IPS DF 4.7 (cell line): Measurements from ENCODE around the gene PDPK1.
"Not testable (repeated sequence)": the region's sequence is repeated elsewhere in the genome, so short reads cannot be mapped to it uniquely, and the experiment has no call there.

ENCODE experiments used
- DNase-seq: peaks from one replicate; pipeline ENCODE4 v3.0.0-alpha.2; 2013; ENCODE audit warnings: low spot score; ENCODE audit errors: extremely low read depth

PDPK1 gene

GRCh38 chr16:2586901-2587480 is 49.2 kb downstream of the PDPK1 start:
- DNase-seq = no peak

DNA sequence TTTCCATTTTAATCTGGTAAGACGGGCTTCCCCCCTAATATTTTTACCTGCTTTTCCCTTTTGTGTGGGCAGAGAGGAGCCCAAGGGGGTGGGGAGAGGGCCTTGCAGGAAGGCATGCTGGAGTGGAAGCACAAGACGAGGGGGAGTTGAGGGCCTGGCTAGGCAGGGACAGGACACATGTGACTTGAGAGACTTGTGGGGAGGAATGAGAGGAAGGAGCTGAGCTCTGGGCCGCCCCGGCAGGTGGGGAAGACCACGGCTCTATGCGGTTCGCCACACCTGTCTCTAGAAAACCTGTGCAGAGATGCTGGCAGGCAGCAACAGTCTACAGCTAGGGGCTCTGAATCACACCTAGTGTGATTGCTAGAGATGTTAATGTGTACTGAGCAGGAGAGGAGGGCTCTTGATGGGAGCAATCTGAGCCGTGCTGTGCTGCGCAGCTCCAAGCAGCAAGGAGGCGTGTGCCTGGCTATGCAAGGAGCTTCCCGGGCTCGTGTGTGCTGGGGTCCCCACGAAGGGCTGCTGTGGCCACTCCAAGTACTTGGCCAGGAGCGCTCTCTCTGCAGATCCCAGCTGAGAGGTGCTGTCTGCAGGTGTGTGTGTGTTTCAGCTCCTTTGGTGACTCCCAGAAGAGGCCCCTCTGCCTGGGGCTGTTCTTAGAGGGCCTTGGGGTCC is 50.2 kb downstream of the PDPK1 start:
- DNase-seq = no peak

DNA sequence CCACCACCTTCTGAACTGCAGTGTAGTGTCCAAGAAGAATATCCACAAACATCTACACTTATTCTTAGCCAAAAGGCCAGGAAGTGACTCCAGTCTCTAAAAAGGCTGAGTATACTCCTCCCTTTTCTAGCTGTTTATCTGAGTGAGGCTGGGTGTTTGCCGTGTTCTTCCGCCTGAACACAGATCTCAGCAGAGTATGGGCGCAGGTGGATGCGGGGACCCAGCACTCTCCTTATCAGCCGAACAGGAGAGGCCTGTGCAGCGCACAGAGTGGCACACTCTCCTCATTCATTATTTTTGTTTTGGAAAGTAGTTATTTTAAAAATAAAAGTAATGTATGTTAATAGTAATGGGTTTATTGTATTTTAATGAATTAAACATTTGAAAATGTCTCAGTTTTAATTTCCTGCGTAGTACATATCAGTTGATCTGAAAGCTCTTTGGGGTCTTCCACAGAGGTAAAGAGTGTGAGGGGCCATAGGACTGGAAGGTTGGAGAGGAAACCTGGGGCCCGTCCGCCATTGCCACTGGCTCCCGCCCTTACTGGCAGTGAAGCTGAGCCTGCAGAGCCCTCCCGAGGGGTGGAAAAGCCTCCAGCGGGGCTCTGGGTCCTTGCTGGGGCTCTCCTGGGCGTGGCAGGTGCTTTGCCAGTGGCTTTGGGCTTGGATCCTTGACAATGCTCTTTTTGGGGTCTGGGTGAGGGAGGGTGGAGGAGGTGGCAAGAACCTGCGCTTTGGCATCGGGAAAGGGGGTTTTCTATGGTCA is 53.8 kb downstream of the PDPK1 start:
- no peak for DNase-seq

- no peak for DNase-seq
Measured at GRCh38 chr16:2592786-2593185, 55.0 kb downstream of the PDPK1 start.

- DNase-seq = no peak
Measured at GRCh38 chr16:2595393-2596205, 57.8 kb downstream of the PDPK1 start.

DNA sequence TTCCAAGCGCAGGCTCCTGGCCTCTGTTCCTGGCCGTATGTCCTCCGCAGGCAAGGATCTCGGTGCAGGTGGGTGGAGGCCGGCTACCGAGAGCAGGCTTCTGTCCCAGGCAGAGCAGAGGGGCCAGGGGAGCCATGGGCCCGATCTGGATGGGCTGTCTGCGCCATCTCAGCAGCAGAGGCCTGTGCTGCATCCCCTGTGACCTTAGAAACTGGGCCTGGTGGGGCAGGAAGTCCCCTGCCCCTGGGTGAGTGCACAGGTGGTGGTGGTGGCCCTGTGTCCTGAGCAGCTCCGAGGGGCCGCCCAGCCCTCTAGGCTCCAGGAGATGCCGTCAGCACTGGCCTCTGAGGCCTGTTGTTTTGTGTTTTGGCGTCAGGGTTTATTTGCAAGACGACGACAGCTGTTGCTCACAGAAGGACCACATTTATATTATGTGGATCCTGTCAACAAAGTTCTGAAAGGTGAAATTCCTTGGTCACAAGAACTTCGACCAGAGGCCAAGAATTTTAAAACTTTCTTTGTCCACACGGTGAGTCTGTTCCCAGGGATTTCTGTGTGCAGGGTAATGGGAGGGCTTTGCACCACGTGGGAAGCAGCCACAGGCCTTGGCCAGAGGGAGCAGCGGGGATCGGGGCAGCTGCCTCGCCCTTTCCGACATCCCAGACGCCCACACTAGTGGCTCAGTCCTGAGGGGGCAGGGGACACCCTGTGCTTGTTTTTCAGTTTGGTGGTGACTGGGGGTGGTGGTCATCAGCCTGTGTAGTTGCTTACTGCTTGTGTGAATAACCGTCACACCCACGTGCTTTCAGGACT is 59.1 kb downstream of the PDPK1 start:
- no peak for DNase-seq

DNA sequence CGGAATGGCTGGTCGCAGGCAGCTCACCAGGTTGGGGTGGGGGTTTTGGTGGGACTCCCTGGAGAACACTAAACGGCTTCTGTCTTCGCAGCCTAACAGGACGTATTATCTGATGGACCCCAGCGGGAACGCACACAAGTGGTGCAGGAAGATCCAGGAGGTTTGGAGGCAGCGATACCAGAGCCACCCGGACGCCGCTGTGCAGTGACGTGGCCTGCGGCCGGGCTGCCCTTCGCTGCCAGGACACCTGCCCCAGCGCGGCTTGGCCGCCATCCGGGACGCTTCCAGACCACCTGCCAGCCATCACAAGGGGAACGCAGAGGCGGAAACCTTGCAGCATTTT is 59.7 kb downstream of the PDPK1 start:
- DNase-seq = no peak

DNA sequence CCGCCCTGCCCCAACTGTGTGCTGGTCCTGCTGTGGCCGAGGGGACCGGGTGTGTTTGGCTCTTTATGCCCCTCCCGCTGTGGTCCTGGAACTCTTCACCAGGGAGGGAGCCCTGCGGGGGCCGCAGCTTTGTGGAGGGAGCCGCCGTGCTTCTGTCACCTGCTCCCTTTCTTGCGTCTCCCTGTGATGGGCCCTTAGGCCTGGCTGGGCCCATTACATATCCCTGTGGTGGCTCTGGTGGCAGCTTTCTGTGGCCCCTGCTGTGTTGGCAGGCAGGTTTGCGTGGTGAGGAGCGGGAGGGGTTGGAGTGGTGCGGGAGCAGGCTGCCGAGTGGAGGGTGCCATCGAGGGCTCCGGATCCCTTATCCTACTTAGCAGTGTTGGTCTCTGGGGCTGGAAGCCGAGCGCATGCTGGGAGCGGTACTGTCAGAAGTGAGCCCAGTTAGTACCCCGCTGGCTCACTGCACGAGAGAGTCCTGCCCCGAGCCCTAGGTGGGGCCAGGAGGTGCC is 60.4 kb downstream of the PDPK1 start:
- no peak for DNase-seq

- DNase-seq = no peak
Measured at GRCh38 chr16:2598723-2599122, 60.9 kb downstream of the PDPK1 start.

- DNase-seq = not testable (repeated sequence)
Measured at GRCh38 chr16:2599165-2599564, 61.3 kb downstream of the PDPK1 start.

DNA sequence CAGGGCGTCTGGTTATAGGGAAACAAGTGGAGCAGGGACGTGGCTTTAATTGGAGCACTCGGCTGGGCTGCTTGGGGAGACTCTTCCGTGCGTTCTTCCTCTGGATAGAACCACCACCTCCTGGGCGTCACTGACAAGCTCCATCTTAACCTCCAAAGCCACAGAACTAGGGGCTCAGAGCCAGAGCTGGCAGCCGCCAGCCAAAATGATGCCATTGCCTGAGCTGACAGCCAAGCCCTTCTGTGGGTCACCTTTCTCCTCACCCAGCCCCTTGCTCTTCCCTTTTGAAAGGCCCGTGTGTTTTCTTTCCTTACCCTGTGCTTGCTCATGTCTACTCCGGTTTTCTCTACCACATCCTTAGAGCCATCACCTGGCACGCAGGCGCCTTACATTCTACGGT is 62.0 kb downstream of the PDPK1 start:
- not testable (repeated sequence) for DNase-seq

DNA sequence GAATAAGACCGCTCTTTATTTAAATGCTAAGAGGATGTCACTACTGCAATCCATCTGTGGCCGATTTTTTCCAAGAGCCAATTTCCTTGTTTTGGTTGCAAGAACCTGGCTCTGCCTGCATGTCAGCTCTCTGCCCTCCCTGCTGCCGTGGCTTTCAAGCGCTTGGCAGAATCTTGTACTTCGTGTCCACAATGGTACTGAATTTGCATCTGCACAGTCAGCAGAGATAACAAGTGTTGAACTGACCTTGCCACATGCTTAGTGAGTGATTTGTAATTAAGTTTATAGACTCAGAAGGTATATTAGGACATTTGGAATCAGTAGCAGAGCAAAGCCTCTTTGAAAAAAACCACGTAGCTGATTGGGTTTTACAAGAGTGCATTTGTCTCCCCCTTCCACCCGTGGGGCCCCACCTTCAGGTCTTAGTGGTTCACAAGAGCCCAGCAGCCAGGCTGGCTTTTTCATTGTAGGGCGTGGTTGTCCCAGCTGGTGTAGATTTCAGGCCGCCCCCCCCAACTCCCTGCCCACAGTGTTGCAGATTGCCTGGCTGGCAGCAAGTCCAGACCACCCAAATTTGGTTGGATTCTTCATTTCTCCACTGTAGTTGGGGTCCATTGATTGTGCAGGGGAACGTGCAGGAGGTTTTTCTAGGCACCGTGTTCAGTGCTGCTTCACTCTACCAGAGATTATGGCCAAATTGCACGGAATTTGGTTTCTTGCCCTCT is 63.6 kb downstream of the PDPK1 start:
- not testable (repeated sequence) for DNase-seq

DNA sequence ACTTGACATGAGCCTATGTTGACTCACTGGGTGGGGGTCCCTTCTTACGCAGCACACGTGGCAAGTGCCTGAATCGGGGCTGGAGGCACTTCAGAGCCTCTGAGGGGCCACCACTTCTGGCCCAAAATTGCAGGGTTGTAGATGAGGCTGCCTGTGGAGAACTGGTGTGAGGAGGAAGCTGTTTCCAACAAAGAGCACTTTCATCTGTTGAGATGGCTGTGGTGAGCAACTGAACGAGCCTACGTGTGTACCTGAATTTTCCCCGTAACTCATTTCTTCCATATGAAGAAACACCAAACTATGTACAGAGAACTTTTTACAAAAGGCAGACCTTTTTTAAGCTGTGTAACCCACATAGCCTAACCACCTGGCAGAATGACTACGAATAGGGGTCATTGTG is 64.4 kb downstream of the PDPK1 start:
- not testable (repeated sequence) for DNase-seq

DNA sequence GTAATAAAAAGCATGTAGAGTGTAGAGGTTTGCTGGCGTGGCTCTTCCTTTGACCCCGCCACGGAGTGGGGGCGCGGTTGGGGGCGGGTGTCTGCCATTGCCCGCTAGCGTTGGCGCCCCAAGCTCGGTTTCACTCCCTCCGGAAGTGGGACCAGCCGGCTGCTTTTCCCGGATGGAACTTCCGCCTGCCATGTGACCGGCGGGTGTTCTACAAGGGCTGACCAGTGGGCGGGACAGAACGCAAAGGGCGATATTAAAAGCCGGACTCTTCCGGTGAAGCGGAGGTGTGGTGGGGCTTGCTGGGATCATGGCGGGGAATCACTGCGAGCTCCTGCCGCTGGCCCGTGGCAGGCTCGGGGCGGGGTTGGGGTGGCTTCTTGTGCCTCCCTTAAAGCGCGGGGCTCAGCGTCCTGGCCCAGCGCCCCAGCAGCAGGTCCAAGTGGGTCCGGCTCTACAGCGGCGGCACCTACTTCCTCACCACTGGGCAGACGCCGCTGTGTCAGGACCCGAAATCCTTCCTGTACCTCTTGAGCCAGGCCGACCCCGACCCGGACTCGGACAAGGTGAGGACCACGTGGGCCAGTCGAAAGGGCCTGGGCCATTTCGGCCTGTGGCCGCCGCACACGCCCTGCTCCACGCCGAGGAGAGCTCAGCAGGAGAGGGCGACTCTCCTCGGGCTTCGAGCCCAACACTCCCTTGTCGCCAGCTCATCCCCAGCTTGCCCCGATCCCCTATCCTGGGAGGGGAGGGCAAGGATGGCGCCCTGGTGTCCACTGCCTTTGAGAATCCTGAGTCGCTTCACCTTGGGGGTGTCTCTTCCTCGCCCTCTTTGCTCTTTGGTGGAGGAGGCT is 65.6 kb downstream of the PDPK1 start:
- peak; percentile 74 for DNase-seq

DNA sequence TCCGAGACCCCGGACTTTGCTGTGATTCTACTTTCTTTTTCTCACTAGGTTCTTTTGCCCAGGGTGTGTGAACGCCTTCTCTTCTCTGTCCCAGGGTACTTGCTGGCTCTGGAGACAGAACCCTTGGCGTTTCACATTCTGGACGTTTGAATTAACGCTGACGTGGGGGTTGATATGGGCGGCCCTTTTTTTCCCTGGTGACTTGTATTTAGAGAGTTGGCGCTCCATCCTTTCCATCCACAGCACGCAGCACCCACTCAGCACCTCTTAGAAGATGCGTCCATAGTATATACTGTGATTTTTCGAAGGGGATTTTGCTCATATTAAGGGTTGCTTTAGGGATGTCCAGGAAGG is 66.2 kb downstream of the PDPK1 start:
- not testable (repeated sequence) for DNase-seq

- not testable (repeated sequence) for DNase-seq
Measured at GRCh38 chr16:2606820-2607219, 69.0 kb downstream of the PDPK1 start.

DNA sequence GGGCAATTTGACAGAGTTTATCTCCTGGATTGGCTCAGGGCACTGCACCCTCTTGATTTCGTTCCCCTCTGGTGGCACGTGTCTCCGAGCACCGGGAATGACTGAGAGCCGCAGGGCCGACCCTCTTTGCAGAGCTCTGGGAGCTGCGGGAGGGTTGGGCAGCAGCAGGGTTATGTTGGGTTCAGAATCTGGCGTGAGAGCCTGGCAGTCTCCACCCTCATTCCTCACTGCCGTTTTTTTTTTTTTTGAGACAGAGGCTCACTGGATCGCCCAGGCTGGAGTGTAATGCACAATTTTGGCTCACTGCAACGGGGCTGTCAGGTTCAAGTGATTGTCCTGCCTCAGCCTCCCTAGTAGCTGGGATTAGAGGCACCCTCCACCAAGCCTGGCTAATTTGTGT is 71.5 kb downstream of the PDPK1 start:
- DNase-seq = not testable (repeated sequence)

- no peak for DNase-seq
Measured at GRCh38 chr16:2609827-2610470, 72.1 kb downstream of the PDPK1 start.
